SK-N-DZ (cell line): ENCODE measurements around the gene CCNL2.
"Not testable (repeated sequence)": the region's sequence is repeated elsewhere in the genome, so short reads cannot be mapped to it uniquely, and the experiment has no call there.

ENCODE experiments used
- DNase-seq: peaks from one replicate; pipeline ENCODE4 v3.0.0-alpha.2; 2015; ENCODE audit warnings: low spot score

CCNL2 gene

GRCh38 chr1:1419813-1420653 lies 20.9 kb upstream of the CCNL2 start:
- DNase-seq, result no peak

- DNase-seq, result no peak
Observed at GRCh38 chr1:1419363-1419812, 20.3 kb upstream of the CCNL2 start.

DNA sequence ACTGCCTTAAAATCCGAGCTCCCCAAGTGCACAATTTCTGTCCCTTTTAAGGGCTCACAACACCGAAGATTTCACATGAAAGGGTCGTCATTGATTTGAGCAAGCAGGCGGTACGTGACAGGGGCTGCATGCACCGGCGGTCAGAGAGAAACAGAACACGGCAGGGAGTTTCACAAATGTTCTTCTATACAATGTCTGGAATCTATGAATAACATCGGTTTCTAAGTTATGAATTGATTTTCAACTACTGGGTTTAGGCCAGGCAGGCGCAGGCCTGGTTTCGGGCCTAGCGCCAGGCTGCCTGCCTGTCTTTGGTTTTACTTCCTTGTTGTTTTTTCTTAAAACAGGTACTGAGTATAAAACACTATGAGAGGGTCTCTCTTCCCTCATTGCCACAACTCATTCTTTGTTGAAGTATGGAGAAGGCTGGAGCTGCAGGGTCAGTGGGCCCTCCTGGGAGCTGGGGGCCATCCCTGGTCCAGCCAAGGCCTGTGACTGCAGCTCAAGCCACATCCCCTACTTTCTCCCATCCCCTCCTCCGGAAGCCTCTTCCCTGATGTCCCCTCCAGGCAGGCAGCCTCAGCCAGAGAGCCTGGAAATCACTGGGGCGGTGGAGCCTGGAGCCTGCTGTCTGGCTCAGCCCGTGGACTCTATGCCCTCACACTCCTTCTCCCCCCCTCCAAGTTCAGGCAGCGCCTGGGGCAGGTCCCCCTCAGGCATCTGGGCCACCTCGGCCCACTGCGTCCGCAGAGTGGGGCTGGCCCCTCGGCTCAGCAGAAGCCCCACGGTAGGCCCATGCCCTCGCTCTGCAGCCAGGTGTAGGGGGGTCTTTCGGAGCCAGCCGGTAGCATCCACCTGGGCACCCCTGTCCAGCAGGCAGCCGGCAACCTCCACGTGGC lies 19.6 kb upstream of the CCNL2 start:
- no peak for DNase-seq

GRCh38 chr1:1417825-1418463 lies 18.8 kb upstream of the CCNL2 start:
- DNase-seq, result not testable (repeated sequence)

- not testable (repeated sequence) for DNase-seq
Observed at GRCh38 chr1:1417396-1417795, 18.3 kb upstream of the CCNL2 start.

- DNase-seq, result no peak
Observed at GRCh38 chr1:1415751-1416150, 16.6 kb upstream of the CCNL2 start.

- not testable (repeated sequence) for DNase-seq
Observed at GRCh38 chr1:1412311-1412902, 13.3 kb upstream of the CCNL2 start.

- no peak for DNase-seq
Observed at GRCh38 chr1:1411626-1412025, 12.5 kb upstream of the CCNL2 start.

DNA sequence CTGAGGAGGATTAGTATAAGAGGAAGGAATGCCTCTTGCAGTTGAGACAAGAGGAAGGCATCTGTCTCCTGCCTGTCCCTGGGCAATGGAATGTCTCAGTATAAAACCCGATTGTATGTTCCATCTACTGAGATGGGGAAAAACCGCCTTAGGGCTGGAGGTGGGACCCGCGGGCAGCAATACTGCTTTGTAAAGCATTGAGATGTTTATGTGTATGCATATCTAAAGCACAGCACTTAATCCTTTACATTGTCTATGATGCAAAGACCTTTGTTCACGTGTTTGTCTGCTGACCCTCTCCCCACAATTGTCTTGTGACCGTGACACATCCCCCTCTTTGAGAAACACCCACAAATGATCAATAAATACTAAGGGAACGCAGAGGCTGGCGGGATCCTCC lies 11.1 kb upstream of the CCNL2 start:
- DNase-seq, result not testable (repeated sequence)

DNA sequence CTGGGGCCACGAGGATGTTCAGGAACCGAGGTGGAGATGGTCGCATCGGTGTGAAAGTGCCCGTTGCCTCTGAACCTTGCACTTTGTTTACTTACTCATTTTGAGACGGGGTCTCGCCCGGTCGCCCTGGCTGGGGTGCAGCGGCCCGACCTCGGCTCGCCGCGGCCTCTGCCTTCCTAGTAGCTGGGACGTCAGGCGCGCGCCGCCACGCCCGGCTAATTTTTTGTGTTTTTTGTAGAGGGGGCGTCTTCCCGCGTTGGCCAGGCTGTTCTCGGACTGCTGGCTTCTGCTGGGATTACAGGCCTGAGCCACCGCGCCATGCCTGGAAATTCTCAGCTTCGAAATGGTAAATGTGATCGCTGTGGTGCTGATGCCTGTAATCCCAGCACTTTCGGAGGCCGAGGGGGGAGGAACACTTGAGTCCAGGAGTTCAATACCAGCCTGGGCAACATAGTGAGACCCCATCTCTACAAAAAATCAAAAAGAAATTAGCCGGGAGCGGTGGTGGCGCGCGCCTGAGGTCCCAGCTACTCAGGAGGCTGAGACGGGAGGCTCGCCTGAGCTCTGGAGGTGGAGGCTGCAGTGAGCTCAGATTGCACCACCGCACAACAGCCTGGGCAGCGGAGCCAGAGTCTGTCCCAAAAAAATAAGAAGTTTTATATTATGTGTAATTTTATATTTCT lies 8.6 kb upstream of the CCNL2 start:
- DNase-seq, result no peak

DNA sequence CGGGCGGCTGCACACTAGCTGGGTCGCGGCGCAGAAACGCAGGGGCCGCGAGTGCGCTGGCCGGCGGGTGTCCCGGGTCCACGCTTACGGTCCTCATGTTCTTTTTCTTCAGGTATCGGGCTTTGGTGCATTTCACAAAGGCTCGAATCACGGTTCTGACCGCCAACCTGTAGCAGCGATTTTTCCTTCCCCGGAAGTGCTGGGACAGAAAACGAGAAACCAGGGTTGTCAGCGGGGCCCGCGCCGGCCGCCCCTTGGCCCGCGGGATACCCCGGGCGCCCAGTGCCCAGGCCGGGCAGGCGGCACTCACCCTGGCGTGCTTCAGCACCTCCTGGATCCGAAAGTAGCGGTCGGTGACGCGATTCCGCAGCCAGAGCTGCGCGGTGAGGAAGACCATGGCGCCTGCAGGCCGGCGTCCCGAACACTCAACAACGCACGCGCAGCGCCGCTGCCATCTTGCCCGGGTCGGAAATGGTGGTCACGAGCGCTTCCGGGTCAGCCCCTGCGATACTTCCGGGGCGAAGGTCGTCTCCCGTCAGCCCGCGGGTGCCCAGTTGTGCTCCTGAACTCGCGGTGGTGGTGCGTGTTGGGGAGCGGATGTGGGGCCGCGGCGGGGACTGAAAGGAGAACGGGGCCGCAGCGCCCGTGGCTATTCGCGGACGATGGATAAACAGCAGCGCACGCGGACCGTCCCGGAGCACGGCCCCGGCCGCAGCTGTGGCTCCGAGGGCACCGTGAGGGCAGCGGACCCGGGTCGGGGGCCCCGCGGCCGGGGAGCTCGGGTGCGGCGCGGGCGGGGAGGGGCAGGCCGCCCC lies 7.9 kb upstream of the CCNL2 start, which contains the start of gene MRPL20:
TSS of gene MRPL20 (minus strand) at position 473 of the 815 bp plus-strand sequence. CDS start at position 397, 76 bp downstream.
- DNase-seq, result peak; percentile 84

DNA sequence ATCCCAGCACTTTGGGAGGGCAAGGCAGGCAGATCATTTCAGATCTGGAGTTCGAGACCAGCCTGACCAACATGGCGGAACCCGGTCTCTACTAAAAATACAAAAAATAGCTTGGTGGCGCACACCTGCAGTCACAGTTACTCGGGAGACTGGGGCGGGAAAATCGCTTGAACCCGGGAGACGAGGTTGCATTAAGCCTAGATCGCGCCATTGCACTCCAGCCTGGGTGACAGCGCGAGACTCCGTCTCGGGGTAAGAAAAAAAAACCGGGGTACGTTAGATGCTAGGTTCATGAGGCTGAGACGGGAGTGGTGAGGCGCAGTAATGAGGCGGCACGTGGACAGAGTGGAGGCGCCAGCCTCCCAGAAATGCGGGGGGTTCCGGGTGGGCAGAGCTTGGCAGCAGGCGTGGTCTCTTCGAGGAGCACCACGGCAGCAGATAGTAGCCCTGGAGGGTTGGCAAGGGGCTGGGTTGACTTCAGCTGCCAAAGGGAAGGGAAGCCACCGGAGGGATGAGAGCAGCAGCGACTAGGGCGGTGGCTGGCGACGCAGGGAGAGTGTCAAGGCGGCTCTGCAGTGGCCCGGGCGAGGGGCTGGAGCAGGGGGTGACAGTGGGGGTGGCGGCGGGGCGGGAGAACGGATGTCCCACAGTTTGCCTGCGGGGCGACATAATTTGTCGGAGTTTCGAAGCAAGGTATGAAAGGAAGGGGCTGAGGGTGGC lies 7.1 kb upstream of the CCNL2 start:
- no peak for DNase-seq

DNA sequence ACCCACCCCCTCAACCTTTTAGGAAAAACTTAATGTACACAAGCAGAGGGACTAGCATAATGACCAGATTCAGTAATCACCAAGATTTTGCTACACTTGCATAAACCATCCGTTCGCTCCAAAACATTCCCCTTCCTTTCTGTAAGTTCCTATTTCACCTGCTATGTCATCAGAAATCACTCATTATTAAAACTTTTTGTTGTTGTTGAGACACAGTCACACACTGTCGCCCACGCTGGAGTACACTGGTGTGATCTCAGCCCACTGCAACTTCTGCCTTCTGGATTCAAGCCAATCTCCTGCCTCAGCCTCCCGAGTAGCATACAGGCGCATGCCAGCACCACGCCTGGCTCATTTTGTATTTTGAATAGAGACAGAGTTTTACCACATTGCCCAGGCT lies 4.5 kb upstream of the CCNL2 start:
- no peak for DNase-seq

DNA sequence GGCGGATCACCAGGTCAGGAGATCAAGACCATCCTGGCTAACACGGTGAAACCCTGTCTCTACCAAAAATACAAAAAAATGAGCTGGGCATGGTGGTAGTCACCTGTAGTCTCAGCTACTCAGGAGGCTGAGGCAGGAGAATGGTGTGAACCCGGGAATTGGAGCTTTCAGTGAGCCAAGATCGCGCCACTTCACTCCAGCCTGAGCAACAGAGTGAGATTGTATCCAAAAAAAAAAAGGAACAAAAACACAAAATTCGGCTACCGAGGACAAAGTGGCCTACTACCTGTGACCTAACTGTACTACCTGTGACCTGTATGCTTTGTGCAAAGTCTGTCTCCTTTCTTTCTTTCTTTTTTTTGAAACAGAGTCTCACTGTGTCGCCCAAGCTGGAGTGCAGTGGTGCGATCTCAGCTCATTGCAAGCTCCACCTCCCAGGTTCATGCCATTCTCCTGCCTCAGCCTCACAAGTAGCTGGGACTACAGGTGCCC lies 3.8 kb upstream of the CCNL2 start:
- DNase-seq, result not testable (repeated sequence)

DNA sequence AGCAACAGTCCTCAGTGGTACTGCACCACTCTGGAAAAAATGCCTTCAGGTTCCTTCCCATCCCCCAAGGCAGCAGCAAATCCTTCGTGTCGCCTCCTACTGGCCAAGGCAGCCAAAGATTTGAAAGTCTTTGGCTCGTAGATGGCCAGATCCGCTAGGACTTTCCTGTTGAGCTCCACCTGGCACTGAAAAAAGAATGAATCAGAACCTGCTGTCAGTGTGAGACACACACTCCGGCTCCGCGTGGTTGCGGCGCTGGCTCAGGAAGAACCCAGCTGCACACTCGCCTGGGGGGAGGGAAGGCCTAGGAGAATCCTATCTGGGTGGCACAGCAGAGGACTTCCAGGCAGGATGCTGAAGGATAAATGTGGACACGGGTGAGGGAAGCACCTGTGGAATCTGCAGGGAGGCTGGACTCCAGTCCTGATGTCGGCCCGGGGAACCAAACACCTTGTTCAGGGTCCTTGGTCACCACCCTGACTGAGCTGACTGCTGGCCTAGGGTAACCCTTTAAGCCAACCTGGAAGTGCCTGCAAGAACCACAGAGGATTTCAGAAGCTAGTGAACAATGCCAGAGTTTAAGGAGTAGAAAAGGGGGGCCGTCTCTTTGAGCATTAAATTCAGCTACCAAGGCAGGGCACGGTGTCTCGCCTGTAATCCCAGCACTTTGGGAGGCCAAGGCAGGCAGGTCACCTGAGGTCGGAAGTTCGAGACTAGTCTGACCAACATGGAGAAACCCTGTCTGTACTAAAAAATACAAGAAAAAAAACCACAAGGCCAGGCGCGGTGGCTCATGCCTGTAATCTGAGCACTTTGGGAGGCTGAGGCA lies 3.2 kb upstream of the CCNL2 start:
- DNase-seq, result peak; percentile 29

- DNase-seq, result no peak
Observed at GRCh38 chr1:1401457-1402010, 2.4 kb upstream of the CCNL2 start.

- DNase-seq, result no peak
Observed at GRCh38 chr1:1400576-1401456, 1.7 kb upstream of the CCNL2 start.
